ENCODE data around the gene PPP1R14B.
A peak's percentile ranks its signal among the peaks of the same experiment; 100 is the strongest.

The PPP1R14B gene

DNA sequence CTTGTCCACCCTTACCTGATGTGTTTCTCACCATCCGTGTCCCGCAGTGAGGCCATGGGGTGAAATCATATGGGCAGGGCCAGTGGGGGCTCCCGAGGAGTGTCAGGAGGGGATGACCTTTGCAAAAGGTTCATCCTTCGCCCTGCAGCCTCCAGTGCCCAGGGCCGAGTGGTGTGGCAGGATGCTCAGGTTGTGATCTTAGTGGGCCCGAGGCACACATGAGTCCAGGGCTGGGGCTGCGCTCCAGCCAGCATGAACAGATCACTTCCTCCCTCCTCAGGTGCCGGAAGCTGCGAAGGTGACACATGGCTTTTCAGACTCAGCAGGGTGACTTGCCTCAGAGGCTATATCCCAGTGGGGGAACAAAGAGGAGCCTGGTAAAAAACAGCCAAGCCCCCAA, 8.7 kb downstream of the PPP1R14B start:
- peaks cover 2% of the 10 kb centered on the region for H3K36me3 ChIP-seq (ENCODE audit: control insufficient read depth, insufficient read depth, low read length)
- H3K27me3 ChIP-seq (replicated peaks; ENCODE audit: control insufficient read depth, insufficient read depth, low read length), result no peaks in the 10 kb centered on the region
- TF ChIP-seq, protein P1, sequence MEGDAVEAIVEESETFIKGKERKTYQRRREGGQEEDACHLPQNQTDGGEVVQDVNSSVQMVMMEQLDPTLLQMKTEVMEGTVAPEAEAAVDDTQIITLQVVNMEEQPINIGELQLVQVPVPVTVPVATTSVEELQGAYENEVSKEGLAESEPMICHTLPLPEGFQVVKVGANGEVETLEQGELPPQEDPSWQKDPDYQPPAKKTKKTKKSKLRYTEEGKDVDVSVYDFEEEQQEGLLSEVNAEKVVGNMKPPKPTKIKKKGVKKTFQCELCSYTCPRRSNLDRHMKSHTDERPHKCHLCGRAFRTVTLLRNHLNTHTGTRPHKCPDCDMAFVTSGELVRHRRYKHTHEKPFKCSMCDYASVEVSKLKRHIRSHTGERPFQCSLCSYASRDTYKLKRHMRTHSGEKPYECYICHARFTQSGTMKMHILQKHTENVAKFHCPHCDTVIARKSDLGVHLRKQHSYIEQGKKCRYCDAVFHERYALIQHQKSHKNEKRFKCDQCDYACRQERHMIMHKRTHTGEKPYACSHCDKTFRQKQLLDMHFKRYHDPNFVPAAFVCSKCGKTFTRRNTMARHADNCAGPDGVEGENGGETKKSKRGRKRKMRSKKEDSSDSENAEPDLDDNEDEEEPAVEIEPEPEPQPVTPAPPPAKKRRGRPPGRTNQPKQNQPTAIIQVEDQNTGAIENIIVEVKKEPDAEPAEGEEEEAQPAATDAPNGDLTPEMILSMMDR (IDR thresholded peaks at IDR 0.05; ENCODE audit: insufficient read depth, low read length, poor library complexity, severe bottlenecking), result no peak
- no peak overlapping the region for H3K4me3 ChIP-seq (replicated peaks; ENCODE audit: low read depth, low read length)
- DNase-seq (ENCODE audit: extremely low read depth, insufficient read length), result no peak

DNA sequence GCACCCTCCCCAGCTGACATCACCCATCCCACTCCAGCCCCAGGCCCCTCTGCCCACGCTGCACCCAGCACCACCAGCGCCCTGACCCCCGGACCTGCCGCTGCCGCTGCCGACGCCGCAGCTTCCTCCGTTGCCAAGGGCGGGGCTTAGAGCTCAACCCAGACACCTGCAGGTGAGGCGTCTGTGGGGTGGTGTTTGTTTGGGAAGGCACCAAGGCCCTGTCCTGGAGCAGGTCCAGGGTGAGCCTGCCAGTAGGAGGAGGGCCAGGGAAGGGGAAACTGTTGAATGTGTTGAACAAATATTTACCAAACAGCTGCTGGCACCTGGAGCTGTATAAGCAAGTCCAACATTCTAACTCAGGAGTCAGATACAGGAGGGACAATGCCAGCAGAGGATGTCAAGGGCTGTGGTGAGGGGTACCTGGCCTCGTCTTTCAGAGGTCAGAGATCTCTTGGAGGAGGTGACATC, 9.2 kb downstream of the PPP1R14B start:
- TF ChIP-seq, protein P1 (IDR thresholded peaks at IDR 0.05; ENCODE audit: insufficient read depth, low read length, poor library complexity, severe bottlenecking), result no peak
- peak; percentile 13 for DNase-seq (ENCODE audit: extremely low read depth, insufficient read length)
- peaks cover 1% of the 10 kb centered on the region for H3K36me3 ChIP-seq (ENCODE audit: control insufficient read depth, insufficient read depth, low read length)
- no peak overlapping the region for H3K4me3 ChIP-seq (replicated peaks; ENCODE audit: low read depth, low read length)
- no peaks in the 10 kb centered on the region for H3K27me3 ChIP-seq (replicated peaks; ENCODE audit: control insufficient read depth, insufficient read depth, low read length)

DNA sequence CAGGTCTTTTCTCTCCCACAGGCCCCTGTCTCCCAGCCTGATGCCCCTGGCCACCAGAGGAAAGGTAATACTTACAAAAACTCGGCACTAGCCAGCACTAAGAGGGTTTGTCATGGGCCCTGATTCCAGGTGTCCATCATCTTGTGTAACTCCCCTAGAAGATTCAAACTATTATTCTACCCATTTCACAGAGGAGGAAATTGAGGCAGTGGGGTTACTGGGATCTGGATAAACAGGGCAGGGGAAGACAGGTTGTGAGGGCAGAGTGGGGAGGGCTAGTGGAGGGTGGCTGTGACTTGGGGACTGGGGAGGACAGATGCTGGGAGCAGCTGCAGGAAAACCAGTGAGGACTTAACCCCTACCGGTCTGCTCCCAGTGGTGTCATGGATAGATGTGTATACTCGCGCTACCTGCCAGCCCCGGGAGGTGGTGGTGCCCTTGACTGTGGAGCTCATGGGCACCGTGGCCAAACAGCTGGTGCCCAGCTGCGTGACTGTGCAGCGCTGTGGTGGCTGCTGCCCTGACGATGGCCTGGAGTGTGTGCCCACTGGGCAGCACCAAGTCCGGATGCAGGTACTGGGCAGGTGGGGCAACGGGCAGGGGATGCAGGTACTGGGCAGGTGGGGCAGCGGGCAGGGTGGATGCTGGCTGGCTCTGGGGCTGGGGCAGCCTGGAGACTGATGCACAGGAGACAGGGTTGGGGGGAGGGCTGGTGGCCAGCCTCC, 11.1 kb downstream of the PPP1R14B start:
- peak overlapping the region; percentile 72 for H3K4me3 ChIP-seq (replicated peaks; ENCODE audit: low read depth, low read length)
- no peaks in the 10 kb centered on the region for H3K27me3 ChIP-seq (replicated peaks; ENCODE audit: control insufficient read depth, insufficient read depth, low read length)
- H3K36me3 ChIP-seq (ENCODE audit: control insufficient read depth, insufficient read depth, low read length), result peaks cover 1% of the 10 kb centered on the region
- TF ChIP-seq, protein P1 (IDR thresholded peaks at IDR 0.05; ENCODE audit: insufficient read depth, low read length, poor library complexity, severe bottlenecking), result no peak
- no peak for DNase-seq (ENCODE audit: extremely low read depth, insufficient read length)

DNA sequence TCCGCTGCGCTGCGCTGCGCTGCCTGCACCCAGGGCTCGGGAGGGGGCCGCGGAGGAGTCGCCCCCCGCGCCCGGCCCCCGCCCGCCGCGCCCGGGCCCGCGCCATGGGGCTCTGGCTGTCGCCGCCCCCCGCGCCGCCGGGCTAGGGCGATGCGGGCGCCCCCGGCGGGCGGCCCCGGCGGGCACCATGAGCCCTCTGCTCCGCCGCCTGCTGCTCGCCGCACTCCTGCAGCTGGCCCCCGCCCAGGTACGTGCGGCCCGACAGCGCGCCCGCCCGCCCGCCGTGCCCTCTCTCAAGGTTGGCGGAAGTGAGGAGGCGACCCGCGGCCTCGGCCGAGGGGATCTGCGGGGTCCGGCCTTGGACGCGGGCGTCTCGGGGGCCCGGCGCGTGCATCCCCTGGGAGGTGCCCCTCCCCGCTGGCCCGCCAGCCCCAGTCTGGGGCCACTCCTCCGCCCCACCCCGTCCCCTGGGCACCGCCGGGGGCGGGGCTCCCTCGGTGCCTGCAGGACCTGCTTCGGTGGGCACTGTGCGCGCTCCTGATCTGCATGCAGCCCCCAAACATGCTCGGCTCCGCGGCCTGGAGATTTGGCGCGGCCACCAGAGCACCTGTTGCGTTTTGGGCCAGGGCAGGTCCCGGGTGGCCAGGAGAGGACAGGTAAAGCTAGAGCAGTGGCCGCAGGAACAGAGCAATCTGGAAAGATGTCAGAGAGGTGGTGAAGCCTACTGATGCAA, 11.9 kb downstream of the PPP1R14B start:
- Histone ChIP-seq H3K27me3 (replicated peaks; ENCODE audit: control insufficient read depth, insufficient read depth, low read length) (no peaks in the 10 kb centered on the region), H3K4me3 (replicated peaks; ENCODE audit: low read depth, low read length) (peak overlapping the region; percentile 72), H3K36me3 (ENCODE audit: control insufficient read depth, insufficient read depth, low read length) (peaks cover 1% of the 10 kb centered on the region)
- DNase-seq (ENCODE audit: extremely low read depth, insufficient read length), result peak; percentile 63
- TF ChIP-seq, protein P1 (IDR thresholded peaks at IDR 0.05; ENCODE audit: insufficient read depth, low read length, poor library complexity, severe bottlenecking), result no peak

DNA sequence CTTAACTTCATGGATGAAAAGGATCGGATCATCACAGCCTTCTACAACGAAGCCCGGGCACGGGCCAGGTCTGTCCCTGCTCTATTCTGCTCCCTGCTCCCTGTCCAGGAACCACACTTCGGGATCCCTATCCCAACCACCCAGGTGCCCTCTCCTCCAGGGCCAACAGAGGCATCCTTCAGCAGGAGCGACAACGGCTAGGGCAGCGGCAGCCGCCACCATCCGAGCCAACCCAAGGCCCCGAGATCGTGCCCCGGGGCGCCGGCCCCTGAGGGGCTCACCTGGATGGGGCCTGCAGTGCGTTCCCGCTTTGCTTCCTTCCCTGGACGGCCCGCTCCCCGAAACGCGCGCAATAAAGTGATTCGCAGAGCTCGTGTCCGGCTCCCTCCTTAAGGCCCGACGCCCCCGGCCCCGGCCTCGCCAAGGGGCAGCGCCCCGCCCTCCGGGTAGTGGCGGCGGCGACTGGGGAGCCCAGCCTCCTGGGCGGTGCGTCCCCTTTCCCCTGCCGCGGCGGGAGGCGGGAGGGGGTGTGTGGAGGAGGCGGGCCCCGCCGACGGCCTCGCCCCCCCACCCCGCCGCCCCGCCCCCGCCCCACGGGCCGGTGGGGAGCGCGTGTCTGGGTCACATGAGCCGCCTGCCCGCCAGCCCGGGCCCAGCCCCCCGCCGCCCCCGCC, 12.7 kb downstream of the PPP1R14B start, which contains the start of gene VEGFB:
Gene VEGFB (plus strand): TSS at position 672 of the 674 bp plus-strand sequence. CDS start 250 bp downstream, outside the sequence.
- DNase-seq (ENCODE audit: extremely low read depth, insufficient read length), result peak; percentile 68
- TF ChIP-seq, protein P1 (IDR thresholded peaks at IDR 0.05; ENCODE audit: insufficient read depth, low read length, poor library complexity, severe bottlenecking), result no peak
- Histone ChIP-seq H3K36me3 (ENCODE audit: control insufficient read depth, insufficient read depth, low read length) (peaks cover under 1% of the 10 kb centered on the region), H3K27me3 (replicated peaks; ENCODE audit: control insufficient read depth, insufficient read depth, low read length) (no peaks in the 10 kb centered on the region), H3K4me3 (replicated peaks; ENCODE audit: low read depth, low read length) (peak within 1 kb of the TSS; percentile 72)
